HL-60 (cell line): Measurements from ENCODE around the gene ANKRD44.

Experiments used
- POLR2AphosphoS5 ChIP-seq: IDR thresholded peaks from 2 replicates; pipeline ENCODE4 v1.6.1; 2012; ENCODE audit warnings: low read depth
- TF ChIP-seq, protein P1 (sequence below): IDR thresholded peaks from one replicate; pipeline ENCODE4 v1.5.1; 2011; ENCODE audit warnings: low read length, control low read depth, inconsistent platforms; ENCODE audit not compliant: insufficient read depth
- TF ChIP-seq, protein P2 (sequence below): IDR thresholded peaks from 2 replicates; pipeline ENCODE4 v1.6.1; 2012; ENCODE audit warnings: low read depth; ENCODE audit not compliant: insufficient replicate concordance

DNA sequence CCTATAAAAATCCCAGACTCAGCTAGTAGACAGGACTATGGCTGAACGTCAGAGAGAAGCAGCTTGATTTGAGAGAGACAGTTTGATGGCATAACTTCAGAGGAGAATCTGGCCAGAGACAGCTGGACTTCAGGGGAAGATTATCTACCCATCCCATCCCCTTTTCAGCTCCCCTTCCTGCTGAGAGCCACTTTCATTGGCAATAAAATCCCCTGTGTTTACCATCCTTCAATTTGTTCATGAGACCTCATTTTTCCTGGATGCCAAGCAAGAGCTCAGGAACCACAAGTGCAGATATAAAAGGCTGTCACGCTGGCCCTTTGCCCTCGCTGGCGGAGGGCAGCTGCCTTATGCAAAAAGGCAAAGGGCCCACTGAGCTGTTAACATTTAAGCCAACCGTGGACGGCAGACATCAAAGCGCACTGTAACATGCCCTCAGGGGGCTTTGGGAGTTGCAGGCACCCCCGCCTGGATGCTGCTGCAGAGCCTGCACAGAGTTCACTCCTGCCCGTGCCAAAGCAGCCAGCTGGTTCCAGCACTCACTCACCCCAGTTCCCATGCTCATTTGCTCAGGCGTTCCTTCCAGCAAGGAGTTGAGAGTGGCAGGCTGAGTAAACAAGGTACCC, 219.7 kb downstream of the ANKRD44 start:
- TF ChIP-seq POLR2AphosphoS5: no peak
- TF ChIP-seq, protein P1, sequence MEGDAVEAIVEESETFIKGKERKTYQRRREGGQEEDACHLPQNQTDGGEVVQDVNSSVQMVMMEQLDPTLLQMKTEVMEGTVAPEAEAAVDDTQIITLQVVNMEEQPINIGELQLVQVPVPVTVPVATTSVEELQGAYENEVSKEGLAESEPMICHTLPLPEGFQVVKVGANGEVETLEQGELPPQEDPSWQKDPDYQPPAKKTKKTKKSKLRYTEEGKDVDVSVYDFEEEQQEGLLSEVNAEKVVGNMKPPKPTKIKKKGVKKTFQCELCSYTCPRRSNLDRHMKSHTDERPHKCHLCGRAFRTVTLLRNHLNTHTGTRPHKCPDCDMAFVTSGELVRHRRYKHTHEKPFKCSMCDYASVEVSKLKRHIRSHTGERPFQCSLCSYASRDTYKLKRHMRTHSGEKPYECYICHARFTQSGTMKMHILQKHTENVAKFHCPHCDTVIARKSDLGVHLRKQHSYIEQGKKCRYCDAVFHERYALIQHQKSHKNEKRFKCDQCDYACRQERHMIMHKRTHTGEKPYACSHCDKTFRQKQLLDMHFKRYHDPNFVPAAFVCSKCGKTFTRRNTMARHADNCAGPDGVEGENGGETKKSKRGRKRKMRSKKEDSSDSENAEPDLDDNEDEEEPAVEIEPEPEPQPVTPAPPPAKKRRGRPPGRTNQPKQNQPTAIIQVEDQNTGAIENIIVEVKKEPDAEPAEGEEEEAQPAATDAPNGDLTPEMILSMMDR: no peak
- TF ChIP-seq, protein P2, sequence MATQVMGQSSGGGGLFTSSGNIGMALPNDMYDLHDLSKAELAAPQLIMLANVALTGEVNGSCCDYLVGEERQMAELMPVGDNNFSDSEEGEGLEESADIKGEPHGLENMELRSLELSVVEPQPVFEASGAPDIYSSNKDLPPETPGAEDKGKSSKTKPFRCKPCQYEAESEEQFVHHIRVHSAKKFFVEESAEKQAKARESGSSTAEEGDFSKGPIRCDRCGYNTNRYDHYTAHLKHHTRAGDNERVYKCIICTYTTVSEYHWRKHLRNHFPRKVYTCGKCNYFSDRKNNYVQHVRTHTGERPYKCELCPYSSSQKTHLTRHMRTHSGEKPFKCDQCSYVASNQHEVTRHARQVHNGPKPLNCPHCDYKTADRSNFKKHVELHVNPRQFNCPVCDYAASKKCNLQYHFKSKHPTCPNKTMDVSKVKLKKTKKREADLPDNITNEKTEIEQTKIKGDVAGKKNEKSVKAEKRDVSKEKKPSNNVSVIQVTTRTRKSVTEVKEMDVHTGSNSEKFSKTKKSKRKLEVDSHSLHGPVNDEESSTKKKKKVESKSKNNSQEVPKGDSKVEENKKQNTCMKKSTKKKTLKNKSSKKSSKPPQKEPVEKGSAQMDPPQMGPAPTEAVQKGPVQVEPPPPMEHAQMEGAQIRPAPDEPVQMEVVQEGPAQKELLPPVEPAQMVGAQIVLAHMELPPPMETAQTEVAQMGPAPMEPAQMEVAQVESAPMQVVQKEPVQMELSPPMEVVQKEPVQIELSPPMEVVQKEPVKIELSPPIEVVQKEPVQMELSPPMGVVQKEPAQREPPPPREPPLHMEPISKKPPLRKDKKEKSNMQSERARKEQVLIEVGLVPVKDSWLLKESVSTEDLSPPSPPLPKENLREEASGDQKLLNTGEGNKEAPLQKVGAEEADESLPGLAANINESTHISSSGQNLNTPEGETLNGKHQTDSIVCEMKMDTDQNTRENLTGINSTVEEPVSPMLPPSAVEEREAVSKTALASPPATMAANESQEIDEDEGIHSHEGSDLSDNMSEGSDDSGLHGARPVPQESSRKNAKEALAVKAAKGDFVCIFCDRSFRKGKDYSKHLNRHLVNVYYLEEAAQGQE: no peak
